ENCODE results near the gene PUS1.

PUS1 gene

DNA sequence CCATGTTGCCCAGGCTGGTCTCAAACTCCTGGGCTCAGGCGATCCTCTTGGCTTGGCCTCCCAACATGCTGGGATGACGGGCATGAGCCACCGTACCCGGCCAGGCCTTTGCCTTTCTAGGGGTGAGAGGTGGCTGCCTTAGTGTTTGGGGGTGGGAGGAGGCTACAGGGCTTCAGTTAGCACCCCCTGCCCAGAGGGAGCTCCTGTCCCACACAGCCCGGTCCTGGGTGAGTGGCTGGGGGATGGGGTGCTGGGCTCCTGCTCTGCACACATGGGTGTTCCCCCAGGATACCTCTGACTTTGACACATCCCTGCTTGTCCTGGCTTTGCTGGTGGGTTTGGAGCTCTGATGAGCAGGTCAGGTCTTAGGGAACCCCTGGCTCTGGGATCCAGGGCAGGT is 24.7 kb upstream of the PUS1 start:
- TF ChIP-seq FOXM1 (IDR thresholded peaks at IDR 0.05; ENCODE audit: borderline replicate concordance, low read depth) (no peak), EGR1 (IDR thresholded peaks at IDR 0.05) (no peak), ZBTB7A (IDR thresholded peaks at IDR 0.05; ENCODE audit: low read depth) (no peak), RAD21 (IDR thresholded peaks at IDR 0.05; ENCODE audit: low read depth) (no peak), TAF1 (IDR thresholded peaks at IDR 0.05; ENCODE audit: low read depth) (no peak), NFIC (IDR thresholded peaks at IDR 0.05) (no peak)
- TF ChIP-seq, protein P1, sequence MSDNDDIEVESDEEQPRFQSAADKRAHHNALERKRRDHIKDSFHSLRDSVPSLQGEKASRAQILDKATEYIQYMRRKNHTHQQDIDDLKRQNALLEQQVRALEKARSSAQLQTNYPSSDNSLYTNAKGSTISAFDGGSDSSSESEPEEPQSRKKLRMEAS (IDR thresholded peaks at IDR 0.05) = no peak
- TF ChIP-seq, protein P2, sequence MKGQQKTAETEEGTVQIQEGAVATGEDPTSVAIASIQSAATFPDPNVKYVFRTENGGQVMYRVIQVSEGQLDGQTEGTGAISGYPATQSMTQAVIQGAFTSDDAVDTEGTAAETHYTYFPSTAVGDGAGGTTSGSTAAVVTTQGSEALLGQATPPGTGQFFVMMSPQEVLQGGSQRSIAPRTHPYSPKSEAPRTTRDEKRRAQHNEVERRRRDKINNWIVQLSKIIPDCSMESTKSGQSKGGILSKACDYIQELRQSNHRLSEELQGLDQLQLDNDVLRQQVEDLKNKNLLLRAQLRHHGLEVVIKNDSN (IDR thresholded peaks at IDR 0.05) = no peak

DNA sequence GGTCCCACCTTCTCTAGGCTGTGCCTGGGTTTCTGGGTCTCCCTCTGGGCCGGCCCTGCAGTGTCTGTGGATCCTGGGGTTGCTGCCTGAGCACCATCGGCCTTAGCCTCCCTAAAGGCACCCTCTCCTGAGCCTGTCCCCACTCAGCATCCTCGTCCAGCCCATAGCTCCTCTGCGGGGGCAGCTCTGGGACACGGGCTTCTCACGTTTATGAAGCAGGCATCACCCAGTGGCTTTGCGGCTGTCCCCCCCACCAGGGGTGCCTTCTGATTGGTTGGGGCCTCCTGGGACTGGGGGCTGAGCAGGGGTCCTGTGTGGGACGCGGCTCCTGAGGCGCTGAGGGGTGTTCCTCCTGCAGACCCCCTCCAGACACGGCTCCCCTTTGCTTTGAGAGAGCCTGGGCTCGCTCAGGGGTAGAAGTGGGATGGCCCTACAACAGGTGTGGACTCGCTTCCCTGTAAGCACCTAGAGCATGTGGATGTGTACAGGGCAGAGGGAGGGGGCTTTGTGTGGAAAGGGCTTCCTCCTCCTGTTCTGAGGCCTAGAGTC is 23.9 kb upstream of the PUS1 start:
- TF ChIP-seq NFIC (IDR thresholded peaks at IDR 0.05) (no peak), FOXM1 (IDR thresholded peaks at IDR 0.05; ENCODE audit: borderline replicate concordance, low read depth) (no peak), YY1 (IDR thresholded peaks at IDR 0.05; ENCODE audit: low read depth) (no peak), TCF12 (IDR thresholded peaks at IDR 0.05; ENCODE audit: low read depth) (no peak), EGR1 (IDR thresholded peaks at IDR 0.05) (no peak), TEAD4 (IDR thresholded peaks at IDR 0.05) (no peak), CEBPB (IDR thresholded peaks at IDR 0.05) (no peak), ZBTB7A (IDR thresholded peaks at IDR 0.05; ENCODE audit: low read depth) (no peak), TAF1 (IDR thresholded peaks at IDR 0.05; ENCODE audit: low read depth) (no peak), EP300 (IDR thresholded peaks at IDR 0.05; ENCODE audit: borderline replicate concordance) (no peak)
- TF ChIP-seq, protein P2 (IDR thresholded peaks at IDR 0.05) = no peak
- TF ChIP-seq, protein P3, sequence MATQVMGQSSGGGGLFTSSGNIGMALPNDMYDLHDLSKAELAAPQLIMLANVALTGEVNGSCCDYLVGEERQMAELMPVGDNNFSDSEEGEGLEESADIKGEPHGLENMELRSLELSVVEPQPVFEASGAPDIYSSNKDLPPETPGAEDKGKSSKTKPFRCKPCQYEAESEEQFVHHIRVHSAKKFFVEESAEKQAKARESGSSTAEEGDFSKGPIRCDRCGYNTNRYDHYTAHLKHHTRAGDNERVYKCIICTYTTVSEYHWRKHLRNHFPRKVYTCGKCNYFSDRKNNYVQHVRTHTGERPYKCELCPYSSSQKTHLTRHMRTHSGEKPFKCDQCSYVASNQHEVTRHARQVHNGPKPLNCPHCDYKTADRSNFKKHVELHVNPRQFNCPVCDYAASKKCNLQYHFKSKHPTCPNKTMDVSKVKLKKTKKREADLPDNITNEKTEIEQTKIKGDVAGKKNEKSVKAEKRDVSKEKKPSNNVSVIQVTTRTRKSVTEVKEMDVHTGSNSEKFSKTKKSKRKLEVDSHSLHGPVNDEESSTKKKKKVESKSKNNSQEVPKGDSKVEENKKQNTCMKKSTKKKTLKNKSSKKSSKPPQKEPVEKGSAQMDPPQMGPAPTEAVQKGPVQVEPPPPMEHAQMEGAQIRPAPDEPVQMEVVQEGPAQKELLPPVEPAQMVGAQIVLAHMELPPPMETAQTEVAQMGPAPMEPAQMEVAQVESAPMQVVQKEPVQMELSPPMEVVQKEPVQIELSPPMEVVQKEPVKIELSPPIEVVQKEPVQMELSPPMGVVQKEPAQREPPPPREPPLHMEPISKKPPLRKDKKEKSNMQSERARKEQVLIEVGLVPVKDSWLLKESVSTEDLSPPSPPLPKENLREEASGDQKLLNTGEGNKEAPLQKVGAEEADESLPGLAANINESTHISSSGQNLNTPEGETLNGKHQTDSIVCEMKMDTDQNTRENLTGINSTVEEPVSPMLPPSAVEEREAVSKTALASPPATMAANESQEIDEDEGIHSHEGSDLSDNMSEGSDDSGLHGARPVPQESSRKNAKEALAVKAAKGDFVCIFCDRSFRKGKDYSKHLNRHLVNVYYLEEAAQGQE (IDR thresholded peaks at IDR 0.05; ENCODE audit: low read depth) = no peak
- TF ChIP-seq, protein P1 (IDR thresholded peaks at IDR 0.05) = no peak

DNA sequence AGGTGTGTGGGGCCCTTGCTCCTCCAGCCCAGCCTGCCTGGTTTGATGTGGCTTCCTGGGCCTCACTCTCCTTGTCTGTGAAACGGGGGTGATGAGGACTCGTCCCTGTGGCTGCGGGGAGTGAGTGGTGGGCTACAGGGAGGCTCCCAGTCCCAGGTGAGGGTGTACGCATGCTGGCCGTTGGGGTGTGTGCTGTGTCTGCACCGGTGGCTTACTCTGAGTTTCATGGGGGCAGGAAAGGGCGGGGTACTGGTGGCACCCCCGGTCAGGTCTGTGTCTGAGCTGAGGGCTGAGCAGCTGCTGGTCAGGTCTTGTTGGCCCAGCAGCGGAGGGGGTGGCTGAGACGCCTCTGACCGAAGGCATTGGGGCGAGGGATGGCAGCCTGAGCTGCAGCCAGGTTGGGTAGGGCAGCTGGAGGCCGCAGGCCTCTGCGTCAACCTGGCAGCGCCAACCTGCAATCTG is 23.4 kb upstream of the PUS1 start:
- TF ChIP-seq CREB1 (IDR thresholded peaks at IDR 0.05; ENCODE audit: low read depth) (no peak), YY1 (IDR thresholded peaks at IDR 0.05; ENCODE audit: low read depth) (no peak), NFIC (IDR thresholded peaks at IDR 0.05) (no peak), TAF1 (IDR thresholded peaks at IDR 0.05; ENCODE audit: low read depth) (no peak), EP300 (IDR thresholded peaks at IDR 0.05; ENCODE audit: borderline replicate concordance) (no peak), EGR1 (IDR thresholded peaks at IDR 0.05) (no peak)
- TF ChIP-seq, protein P1 (IDR thresholded peaks at IDR 0.05) = no peak
- TF ChIP-seq, protein P3 (IDR thresholded peaks at IDR 0.05; ENCODE audit: low read depth) = no peak

DNA sequence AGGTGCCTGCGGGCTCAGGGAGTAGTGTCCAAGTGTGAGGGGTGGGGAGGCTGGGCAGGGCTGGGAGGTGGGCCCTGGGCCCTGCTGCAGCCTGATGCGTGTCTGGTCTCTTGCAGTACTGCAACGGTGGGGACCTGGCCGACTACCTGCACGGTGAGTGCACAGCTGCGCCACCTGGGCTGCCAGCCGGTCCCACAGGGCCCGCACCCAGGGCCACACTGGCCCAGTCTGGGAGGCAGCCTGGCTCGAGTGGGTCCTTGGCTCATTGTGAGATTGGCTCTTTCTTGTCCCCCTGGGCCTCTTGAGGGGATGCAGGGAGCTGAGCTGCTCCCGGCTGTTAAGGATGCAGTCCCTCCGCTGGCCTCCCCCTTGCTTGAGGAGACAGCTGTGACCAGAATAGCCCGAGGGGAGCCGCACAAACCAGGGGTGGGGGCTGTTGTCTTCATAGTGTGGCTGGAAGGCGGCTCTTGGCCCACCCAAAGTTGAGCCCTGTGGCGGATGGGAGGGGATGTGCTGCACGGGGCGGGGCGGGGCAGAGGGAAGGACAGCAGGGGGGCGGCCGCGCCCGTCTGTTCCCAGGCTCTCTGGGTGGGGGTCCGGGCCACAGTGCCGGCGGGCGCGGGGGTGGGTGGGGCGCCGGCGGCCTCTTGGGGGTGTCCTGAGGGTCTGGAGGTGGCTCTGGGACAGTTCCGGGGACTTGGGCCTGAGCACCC is 21.5 kb upstream of the PUS1 start:
- TF ChIP-seq CREB1 (IDR thresholded peaks at IDR 0.05; ENCODE audit: low read depth) = no peak
- no peak for TF ChIP-seq EGR1 (IDR thresholded peaks at IDR 0.05)
- no peak for TF ChIP-seq TAF1 (IDR thresholded peaks at IDR 0.05; ENCODE audit: low read depth)
- TF ChIP-seq, protein P3 (IDR thresholded peaks at IDR 0.05; ENCODE audit: low read depth) = no peak
- no peak for TF ChIP-seq TCF12 (IDR thresholded peaks at IDR 0.05; ENCODE audit: low read depth)
- TF ChIP-seq RAD21 (IDR thresholded peaks at IDR 0.05; ENCODE audit: low read depth) = no peak
- no peak for TF ChIP-seq NFIC (IDR thresholded peaks at IDR 0.05)
